ENCODE results near the gene SPART. TPM values are rescaled to one million over a fixed set of nuclear protein-coding genes. Genes with fewer than 3 reads are reported as not detected.

The SPART gene, protein sequence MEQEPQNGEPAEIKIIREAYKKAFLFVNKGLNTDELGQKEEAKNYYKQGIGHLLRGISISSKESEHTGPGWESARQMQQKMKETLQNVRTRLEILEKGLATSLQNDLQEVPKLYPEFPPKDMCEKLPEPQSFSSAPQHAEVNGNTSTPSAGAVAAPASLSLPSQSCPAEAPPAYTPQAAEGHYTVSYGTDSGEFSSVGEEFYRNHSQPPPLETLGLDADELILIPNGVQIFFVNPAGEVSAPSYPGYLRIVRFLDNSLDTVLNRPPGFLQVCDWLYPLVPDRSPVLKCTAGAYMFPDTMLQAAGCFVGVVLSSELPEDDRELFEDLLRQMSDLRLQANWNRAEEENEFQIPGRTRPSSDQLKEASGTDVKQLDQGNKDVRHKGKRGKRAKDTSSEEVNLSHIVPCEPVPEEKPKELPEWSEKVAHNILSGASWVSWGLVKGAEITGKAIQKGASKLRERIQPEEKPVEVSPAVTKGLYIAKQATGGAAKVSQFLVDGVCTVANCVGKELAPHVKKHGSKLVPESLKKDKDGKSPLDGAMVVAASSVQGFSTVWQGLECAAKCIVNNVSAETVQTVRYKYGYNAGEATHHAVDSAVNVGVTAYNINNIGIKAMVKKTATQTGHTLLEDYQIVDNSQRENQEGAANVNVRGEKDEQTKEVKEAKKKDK
- total RNA-seq: 10 to 100 TPM; 29.2 to 31.2 (median 30.6) TPM
- 39.8 TPM for total RNA-seq (2013)

DNA sequence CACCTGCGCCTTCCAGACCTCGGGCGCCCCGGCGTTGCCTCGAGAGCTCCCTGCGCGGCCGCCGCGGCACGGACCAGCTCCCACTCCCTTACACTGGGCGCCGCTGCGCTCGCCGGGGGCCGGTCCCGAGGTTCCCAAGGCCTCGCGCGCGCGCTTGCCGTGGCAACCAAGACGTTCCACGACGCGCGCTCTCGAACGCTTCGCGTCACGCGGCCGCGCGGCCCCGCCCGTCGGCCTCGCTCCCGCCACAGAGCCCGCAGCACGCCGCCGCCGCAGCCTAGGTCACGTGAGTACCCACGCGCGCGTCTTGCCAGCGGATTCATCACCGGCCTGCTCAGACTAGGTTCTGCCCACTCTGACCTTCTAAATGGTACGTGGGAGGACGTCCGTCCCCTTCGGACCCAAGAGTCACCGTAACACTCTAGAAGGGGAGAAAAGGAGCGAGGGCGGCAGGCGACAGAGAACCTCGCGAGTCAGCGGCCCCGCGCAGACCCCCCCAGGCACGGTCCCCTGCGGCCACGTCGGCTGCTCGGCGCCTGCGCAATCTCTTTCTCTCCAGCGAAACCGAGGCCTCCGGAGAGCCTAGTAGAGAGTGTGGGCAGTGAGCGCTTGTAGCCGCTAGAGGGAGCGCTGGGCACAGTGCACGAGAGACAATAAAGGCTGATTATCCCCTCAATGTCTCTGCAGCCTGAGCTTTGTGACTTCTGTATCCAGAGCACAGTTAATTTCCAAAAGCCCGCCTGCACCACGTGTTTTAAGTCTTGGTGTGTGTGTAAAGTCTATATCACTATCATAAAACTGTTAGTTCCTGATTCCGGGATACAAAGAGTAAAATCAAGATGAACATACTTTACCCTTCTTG is at the start of gene SPART:
TSS of gene SPART (minus strand) at position 173 of the 862 bp plus-strand sequence. CDS start 10,564 bp downstream, outside the sequence.
- DNase-seq (peak; percentile 90 to 92), ATAC-seq (peak; percentile 82 to 94 (median 85))
- TF ChIP-seq, protein P1, sequence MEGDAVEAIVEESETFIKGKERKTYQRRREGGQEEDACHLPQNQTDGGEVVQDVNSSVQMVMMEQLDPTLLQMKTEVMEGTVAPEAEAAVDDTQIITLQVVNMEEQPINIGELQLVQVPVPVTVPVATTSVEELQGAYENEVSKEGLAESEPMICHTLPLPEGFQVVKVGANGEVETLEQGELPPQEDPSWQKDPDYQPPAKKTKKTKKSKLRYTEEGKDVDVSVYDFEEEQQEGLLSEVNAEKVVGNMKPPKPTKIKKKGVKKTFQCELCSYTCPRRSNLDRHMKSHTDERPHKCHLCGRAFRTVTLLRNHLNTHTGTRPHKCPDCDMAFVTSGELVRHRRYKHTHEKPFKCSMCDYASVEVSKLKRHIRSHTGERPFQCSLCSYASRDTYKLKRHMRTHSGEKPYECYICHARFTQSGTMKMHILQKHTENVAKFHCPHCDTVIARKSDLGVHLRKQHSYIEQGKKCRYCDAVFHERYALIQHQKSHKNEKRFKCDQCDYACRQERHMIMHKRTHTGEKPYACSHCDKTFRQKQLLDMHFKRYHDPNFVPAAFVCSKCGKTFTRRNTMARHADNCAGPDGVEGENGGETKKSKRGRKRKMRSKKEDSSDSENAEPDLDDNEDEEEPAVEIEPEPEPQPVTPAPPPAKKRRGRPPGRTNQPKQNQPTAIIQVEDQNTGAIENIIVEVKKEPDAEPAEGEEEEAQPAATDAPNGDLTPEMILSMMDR (IDR thresholded peaks at IDR 0.05): peak; percentile 93
- Histone ChIP-seq H3K4me3 (ENCODE audit: low read length) (peak within 1 kb of the TSS; percentile 69), H3K9me3 (ENCODE audit: control insufficient read depth, insufficient read depth, low read length) (no peaks in the 10 kb centered on the region), H3K27me3 (ENCODE audit: control insufficient read depth, insufficient read depth, low read length) (no peaks in the 10 kb centered on the region), H3K4me1 (ENCODE audit: control insufficient read depth, insufficient read depth, low read length) (peaks cover 8% of the 10 kb centered on the region), H3K27ac (ENCODE audit: low read length) (peak within 1 kb of the TSS; percentile 93), H3K36me3 (ENCODE audit: control insufficient read depth, insufficient read depth, low read length) (no peaks in the 10 kb centered on the region)
- Mint-ChIP-seq H3K4me1 (peaks cover 36 to 38% of the 10 kb centered on the region in 2 donors), H3K36me3 (no peaks in the 10 kb centered on the region), H3K27ac (peak within 1 kb of the TSS; percentile 98 to 99), H3K27me3 (ENCODE audit: low read depth in 2 of 2) (peaks cover 0 to 5% of the 10 kb centered on the region in 2 donors), H3K9me3 (no peaks in the 10 kb centered on the region), H3K4me3 (peak within 1 kb of the TSS; percentile 99)
- intact Hi-C loops (cut with micrococcal nuclease): loop anchor here (1.0 to 5.0 kb wide), 5 partner anchors 49 to 721 kb away; partner anchors contain the start of genes ALG5 and CCDC169
- 2% methylated on average over 83 of the region's 86 CpGs for WGBS (ENCODE audit: insufficient coverage)

DNA sequence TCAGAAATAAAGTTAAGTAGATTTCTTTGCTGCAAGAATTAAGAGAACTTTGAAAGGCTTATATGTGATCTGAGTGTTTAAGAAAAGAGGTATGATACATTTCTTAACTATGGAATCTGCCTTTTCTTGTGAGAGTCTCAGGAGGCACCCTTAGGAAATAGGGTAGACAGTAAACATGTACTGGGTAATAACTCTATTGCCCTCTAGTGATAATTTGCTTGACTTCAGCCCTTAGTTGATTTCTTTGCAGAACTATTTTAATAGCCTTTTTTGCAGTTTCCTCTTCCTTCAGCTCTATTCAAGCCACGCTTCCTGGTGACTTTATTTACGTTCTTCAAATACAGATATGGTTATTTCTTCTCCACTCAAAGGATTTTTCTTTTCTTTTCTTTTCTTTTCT is 49.1 kb upstream of the SPART start:
- WGBS (ENCODE audit: insufficient coverage): 6% methylated on average over 2 of the region's 2 CpGs
- Mint-ChIP-seq H3K4me1 (no peaks in the 10 kb centered on the region), H3K4me3 (no peak overlapping the region), H3K27me3 (ENCODE audit: low read depth in 2 of 2) (peaks cover 0 to 8% of the 10 kb centered on the region in 2 donors), H3K9me3 (no peaks in the 10 kb centered on the region), H3K27ac (no peak overlapping the region), H3K36me3 (no peaks in the 10 kb centered on the region)
- TF ChIP-seq, protein P1 (IDR thresholded peaks at IDR 0.05): no peak
- H3K4me1 ChIP-seq (ENCODE audit: control insufficient read depth, insufficient read depth, low read length): no peaks in the 10 kb centered on the region
- no peaks in the 10 kb centered on the region for H3K27me3 ChIP-seq (ENCODE audit: control insufficient read depth, insufficient read depth, low read length)
- intact Hi-C loops (cut with micrococcal nuclease): no loop called here
- H3K36me3 ChIP-seq (ENCODE audit: control insufficient read depth, insufficient read depth, low read length): no peaks in the 10 kb centered on the region
- H3K9me3 ChIP-seq (ENCODE audit: control insufficient read depth, insufficient read depth, low read length): no peaks in the 10 kb centered on the region
- peak in 1 of 2 donors; percentile 4 for DNase-seq
- H3K27ac ChIP-seq (ENCODE audit: low read length): no peak overlapping the region
- ATAC-seq: no peak
- H3K4me3 ChIP-seq (ENCODE audit: low read length): no peak overlapping the region

DNA sequence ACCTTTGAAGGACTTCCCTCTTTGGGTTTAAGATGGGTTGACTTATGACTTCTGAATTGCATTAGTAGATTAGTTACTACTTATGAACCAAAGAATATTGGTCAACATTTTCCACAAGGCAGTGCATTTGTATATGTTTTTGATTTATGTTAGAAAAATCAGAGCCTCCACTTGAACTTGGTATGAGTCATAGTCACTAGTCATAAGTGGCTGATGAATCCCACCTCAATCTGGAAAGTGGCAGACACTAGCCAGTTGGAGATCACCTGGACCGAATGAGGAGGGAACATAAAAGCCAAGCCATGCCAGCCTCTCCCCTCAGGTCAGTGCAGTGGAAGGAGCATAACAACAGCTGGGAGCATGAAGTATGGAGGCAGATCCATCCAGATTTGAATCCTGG is 39.3 kb upstream of the SPART start:
- no peaks in the 10 kb centered on the region for H3K9me3 Mint-ChIP-seq
- no peak for ATAC-seq
- no peak overlapping the region for H3K27ac Mint-ChIP-seq
- no peak overlapping the region for H3K27ac ChIP-seq (ENCODE audit: low read length)
- 86% methylated on average over 1 of the region's 1 CpG for WGBS (ENCODE audit: insufficient coverage)
- H3K4me3 ChIP-seq (ENCODE audit: low read length): no peak overlapping the region
- H3K36me3 ChIP-seq (ENCODE audit: control insufficient read depth, insufficient read depth, low read length): no peaks in the 10 kb centered on the region
- H3K4me1 Mint-ChIP-seq: no peaks in the 10 kb centered on the region
- H3K27me3 ChIP-seq (ENCODE audit: control insufficient read depth, insufficient read depth, low read length): no peaks in the 10 kb centered on the region
- no peaks in the 10 kb centered on the region for H3K4me1 ChIP-seq (ENCODE audit: control insufficient read depth, insufficient read depth, low read length)
- no peaks in the 10 kb centered on the region for H3K36me3 Mint-ChIP-seq
- intact Hi-C loops (cut with micrococcal nuclease): no loop called here
- TF ChIP-seq, protein P1 (IDR thresholded peaks at IDR 0.05): no peak
- no peak for DNase-seq
- H3K9me3 ChIP-seq (ENCODE audit: control insufficient read depth, insufficient read depth, low read length): no peaks in the 10 kb centered on the region
- no peak overlapping the region for H3K4me3 Mint-ChIP-seq
- peaks cover 4 to 21% of the 10 kb centered on the region in 2 donors for H3K27me3 Mint-ChIP-seq (ENCODE audit: low read depth in 2 of 2)
